Neural cell (in vitro differentiated cells): ENCODE results near the gene ADAM11. TPM values are rescaled to one million over a fixed set of nuclear protein-coding genes. Genes with fewer than 3 reads are reported as not detected.

ENCODE experiments used
- H2AFZ ChIP-seq: fragments of 200-600, 300-800 bp; sonication (generic), shearing (Covaris generic); 2 replicates; pipeline ENCODE4 v1.6.0; 2014; ENCODE audit warnings: low read depth, mild to moderate bottlenecking, antibody characterized with exemption, low read length, moderate library complexity
- H3F3A ChIP-seq: fragments of 200-600 bp; shearing (Covaris generic); 2 replicates; pipeline ENCODE4 v1.6.1; 2016; ENCODE audit warnings: mild to moderate bottlenecking, moderate library complexity, mixed read lengths, antibody characterized with exemption, low read length; ENCODE audit not compliant: insufficient read depth, poor library complexity, severe bottlenecking
- H3K27ac ChIP-seq: fragments of 200-600, 300-800 bp; sonication (generic), shearing (Covaris generic); 2 replicates; pipeline ENCODE4 v1.5.1; 2014; ENCODE audit warnings: mild to moderate bottlenecking, low read length, moderate library complexity
- H3K27me3 ChIP-seq: fragments of 300-800, 200-600 bp; sonication (generic), shearing (Covaris generic); 2 replicates; pipeline ENCODE4 v1.6.0; 2014; ENCODE audit warnings: mild to moderate bottlenecking, low read depth, low read length, moderate library complexity; ENCODE audit not compliant: insufficient read depth
- H3K36me3 ChIP-seq: fragments of 300-800, 200-600 bp; sonication (generic), shearing (Covaris generic); 2 replicates; pipeline ENCODE4 v1.5.1; 2014; ENCODE audit warnings: mild to moderate bottlenecking, antibody characterized with exemption, low read length, moderate library complexity; ENCODE audit not compliant: insufficient read depth
- H3K4me2 ChIP-seq: fragments of 300-800, 200-600 bp; sonication (generic), shearing (Covaris generic); 2 replicates; pipeline ENCODE4 v1.6.0; 2014; ENCODE audit warnings: mild to moderate bottlenecking, low read length
- H3K4me3 ChIP-seq: fragments of 300-800, 200-600 bp; sonication (generic), shearing (Covaris generic); 2 replicates; pipeline ENCODE4 v1.5.1; 2014; ENCODE audit warnings: mild to moderate bottlenecking, low read length, moderate library complexity
- H3K79me2 ChIP-seq: fragments of 200-600 bp; shearing (Covaris generic); replicated peaks from 2 replicates; pipeline ENCODE4 v1.6.0; 2014; ENCODE audit warnings: mild to moderate bottlenecking, low read length, moderate library complexity; ENCODE audit not compliant: insufficient read depth
- H3K9ac ChIP-seq: fragments of 300-800, 200-600 bp; sonication (generic), shearing (Covaris generic); 2 replicates; pipeline ENCODE4 v1.6.1; 2016; ENCODE audit warnings: mild to moderate bottlenecking, low read length, mixed read lengths
- H3K9me2 ChIP-seq: fragments of 200-600 bp; shearing (Covaris generic); 2 replicates; pipeline ENCODE4 v1.6.1; 2016; ENCODE audit warnings: mild to moderate bottlenecking, low read length, mixed read lengths; ENCODE audit not compliant: insufficient read depth
- H3K9me3 ChIP-seq: fragments of 200-600, 300-800 bp; sonication (generic), shearing (Covaris generic); 2 replicates; pipeline ENCODE4 v1.6.1; 2016; ENCODE audit warnings: mild to moderate bottlenecking, mixed run types, low read length, moderate library complexity, mixed read lengths
- H4K20me1 ChIP-seq: fragments of 200-600 bp; shearing (Covaris generic); 2 replicates; pipeline ENCODE4 v1.6.1; 2016; ENCODE audit warnings: mild to moderate bottlenecking, mixed run types; ENCODE audit not compliant: insufficient read depth
- CTCF ChIP-seq: fragments of 450-650 bp; IDR thresholded peaks from 2 replicates; pipeline ENCODE4 v1.5.1; 2014; ENCODE audit warnings: antibody characterized with exemption, mild to moderate bottlenecking, moderate library complexity; ENCODE audit not compliant: poor library complexity, severe bottlenecking
- EZH2 ChIP-seq: fragments of 200-600, 300-800 bp; shearing (Covaris generic), sonication (generic); IDR thresholded peaks from 2 replicates; pipeline ENCODE4 v1.6.1; 2014; ENCODE audit warnings: antibody characterized with exemption, low read length, borderline replicate concordance, mild to moderate bottlenecking; ENCODE audit not compliant: insufficient read depth, poor library complexity, severe bottlenecking
- MXI1 ChIP-seq: fragments of 450-650 bp; conservative IDR thresholded peaks from 2 replicates; pipeline ENCODE4 v1.6.1; 2014; ENCODE audit warnings: antibody characterized with exemption, mild to moderate bottlenecking; ENCODE audit not compliant: poor library complexity, severe bottlenecking
- POLR2AphosphoS5 ChIP-seq: IDR thresholded peaks from 2 replicates; pipeline ENCODE4 v1.6.1; 2012
- RAD21 ChIP-seq: fragments of 450-650 bp; conservative IDR thresholded peaks from 2 replicates; pipeline ENCODE4 v1.6.1; 2014; ENCODE audit warnings: antibody characterized with exemption, mild to moderate bottlenecking, moderate library complexity
- REST ChIP-seq: IDR thresholded peaks from 2 replicates; pipeline ENCODE4 v1.6.1; 2012; ENCODE audit warnings: borderline replicate concordance
- polyA plus RNA-seq: library from polyadenylated mRNA; depleted of rRNA; stranded (reverse); fragments of >200 nt; gene quantifications from 2 replicates; pipeline ENCODE4 v1.2.3, GENCODE V29; 2014

The ADAM11 gene
- polyA plus RNA-seq, 1 donor from 2014 or later: 25.8 TPM

- Histone ChIP-seq H3K27me3 (no peaks in the 10 kb centered on the region), H3K79me2 (peaks cover 44% of the 10 kb centered on the region), H3K9me2 (no peaks in the 10 kb centered on the region), H3K36me3 (no peaks in the 10 kb centered on the region), H2AFZ (peak within 1 kb of the TSS; percentile 56), H3F3A (peaks cover 3% of the 10 kb centered on the region), H3K4me2 (peak within 1 kb of the TSS; percentile 89), H3K4me3 (peak within 1 kb of the TSS; percentile 79), H3K9me3 (no peaks in the 10 kb centered on the region), H3K27ac (no peak within 1 kb of the TSS), H4K20me1 (no peaks in the 10 kb centered on the region), H3K9ac (peak within 1 kb of the TSS; percentile 65)
- TF ChIP-seq REST (no peak), POLR2AphosphoS5 (peak; percentile 69)
Measured at GRCh38 chr17:44829523-44830358, 71.0 kb downstream of the ADAM11 start, which contains the start of gene GJC1. TSS of gene GJC1 (minus strand) at chr17:44830287. CDS start at chr17:44805817, 24,470 bp downstream.

GRCh38 chr17:44830359-44831288 lies 71.8 kb downstream of the ADAM11 start:
- Histone ChIP-seq H3F3A (peaks cover 3% of the 10 kb centered on the region), H3K27ac (no peak overlapping the region), H3K4me2 (peak overlapping the region; percentile 78), H3K9me2 (no peaks in the 10 kb centered on the region), H3K4me3 (peak overlapping the region; percentile 79), H3K79me2 (peaks cover 36% of the 10 kb centered on the region), H3K9ac (peak overlapping the region; percentile 41), H2AFZ (peak overlapping the region; percentile 56), H3K36me3 (no peaks in the 10 kb centered on the region), H3K9me3 (no peaks in the 10 kb centered on the region), H3K27me3 (no peaks in the 10 kb centered on the region), H4K20me1 (no peaks in the 10 kb centered on the region)
- TF ChIP-seq MXI1 (peak; percentile 70), EZH2 (no peak)

GRCh38 chr17:44831371-44831770 lies 72.6 kb downstream of the ADAM11 start:
- H3K9ac ChIP-seq: no peak overlapping the region
- no peak for TF ChIP-seq RAD21
- TF ChIP-seq EZH2: no peak
- TF ChIP-seq CTCF: no peak
- no peak for TF ChIP-seq POLR2AphosphoS5
- H3K27me3 ChIP-seq: no peaks in the 10 kb centered on the region
- H3K9me3 ChIP-seq: no peaks in the 10 kb centered on the region
- H4K20me1 ChIP-seq: no peaks in the 10 kb centered on the region
- H3K27ac ChIP-seq: no peak overlapping the region
- no peak overlapping the region for H3K4me2 ChIP-seq
- no peaks in the 10 kb centered on the region for H3K36me3 ChIP-seq
- H3F3A ChIP-seq: peaks cover 3% of the 10 kb centered on the region
- H2AFZ ChIP-seq: no peak overlapping the region
- no peaks in the 10 kb centered on the region for H3K9me2 ChIP-seq
- no peak overlapping the region for H3K4me3 ChIP-seq
- peaks cover 29% of the 10 kb centered on the region for H3K79me2 ChIP-seq
